B cell (primary cell): ENCODE results near the gene NR3C2.

Experiments
- EZH2 ChIP-seq: IDR thresholded peaks from 2 replicates; pipeline ENCODE4 v1.6.1; 2012; ENCODE audit warnings: borderline replicate concordance, low read depth, mild to moderate bottlenecking, moderate library complexity, low read length; ENCODE audit not compliant: insufficient read depth, poor library complexity, severe bottlenecking
- TF ChIP-seq, protein P1 (sequence below): fragments of 200-600 bp; IDR thresholded peaks from one replicate; pipeline ENCODE4 v1.8.0; 2022; ENCODE audit warnings: antibody characterized with exemption, mild to moderate bottlenecking

DNA sequence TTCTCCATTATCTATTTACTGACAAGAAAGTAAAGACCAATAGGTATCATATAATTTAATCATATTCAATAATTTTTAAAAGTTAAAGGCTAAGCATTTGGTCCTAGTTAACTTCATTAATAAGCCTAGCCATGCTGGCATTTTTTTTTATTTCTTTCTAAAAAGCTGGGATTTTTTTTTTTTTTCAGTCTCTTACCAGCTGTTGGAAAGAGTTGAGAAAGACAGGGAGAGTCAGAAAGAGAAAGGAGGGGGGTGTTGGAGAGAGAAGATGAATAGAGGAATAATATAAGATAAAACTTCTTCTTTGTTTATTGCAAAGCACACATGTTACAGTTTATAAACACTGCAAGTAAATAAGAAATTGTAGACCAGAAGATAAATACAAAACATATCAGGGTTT lies 5.9 kb upstream of the NR3C2 start:
- TF ChIP-seq, protein P1, sequence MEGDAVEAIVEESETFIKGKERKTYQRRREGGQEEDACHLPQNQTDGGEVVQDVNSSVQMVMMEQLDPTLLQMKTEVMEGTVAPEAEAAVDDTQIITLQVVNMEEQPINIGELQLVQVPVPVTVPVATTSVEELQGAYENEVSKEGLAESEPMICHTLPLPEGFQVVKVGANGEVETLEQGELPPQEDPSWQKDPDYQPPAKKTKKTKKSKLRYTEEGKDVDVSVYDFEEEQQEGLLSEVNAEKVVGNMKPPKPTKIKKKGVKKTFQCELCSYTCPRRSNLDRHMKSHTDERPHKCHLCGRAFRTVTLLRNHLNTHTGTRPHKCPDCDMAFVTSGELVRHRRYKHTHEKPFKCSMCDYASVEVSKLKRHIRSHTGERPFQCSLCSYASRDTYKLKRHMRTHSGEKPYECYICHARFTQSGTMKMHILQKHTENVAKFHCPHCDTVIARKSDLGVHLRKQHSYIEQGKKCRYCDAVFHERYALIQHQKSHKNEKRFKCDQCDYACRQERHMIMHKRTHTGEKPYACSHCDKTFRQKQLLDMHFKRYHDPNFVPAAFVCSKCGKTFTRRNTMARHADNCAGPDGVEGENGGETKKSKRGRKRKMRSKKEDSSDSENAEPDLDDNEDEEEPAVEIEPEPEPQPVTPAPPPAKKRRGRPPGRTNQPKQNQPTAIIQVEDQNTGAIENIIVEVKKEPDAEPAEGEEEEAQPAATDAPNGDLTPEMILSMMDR: no peak
- no peak for TF ChIP-seq EZH2
